HEK293T (cell line): ENCODE results near the gene OR10A3.

ENCODE experiments used
- ARNT ChIP-seq: fragments of 450-650 bp; IDR thresholded peaks from 2 replicates; pipeline ENCODE4 v1.6.1; 2017; ENCODE audit warnings: mild to moderate bottlenecking
- BHLHE40 ChIP-seq: fragments of 450-650 bp; IDR thresholded peaks from 2 replicates; pipeline ENCODE4 v1.6.1; 2016; ENCODE audit warnings: mild to moderate bottlenecking, moderate library complexity, borderline replicate concordance
- ELF4 ChIP-seq: fragments of 450-650 bp; IDR thresholded peaks from 2 replicates; pipeline ENCODE4 v1.6.1; 2017; ENCODE audit warnings: antibody characterized with exemption
- FOXK2 ChIP-seq: fragments of 450-650 bp; IDR thresholded peaks from 2 replicates; pipeline ENCODE4 v1.6.1; 2016; ENCODE audit warnings: mild to moderate bottlenecking
- NFRKB ChIP-seq: fragments of 450-650 bp; IDR thresholded peaks from 2 replicates; pipeline ENCODE4 v1.6.1; 2016; ENCODE audit warnings: mild to moderate bottlenecking, moderate library complexity
- SP1 ChIP-seq: fragments of 450-650 bp; IDR thresholded peaks from 2 replicates; pipeline ENCODE4 v1.6.1; 2017
- TARDBP ChIP-seq: fragments of 450-650 bp; IDR thresholded peaks from 2 replicates; pipeline ENCODE4 v1.6.1; 2016

- TF ChIP-seq SP1: no peak
- TF ChIP-seq ELF4: no peak
- no peak for TF ChIP-seq ARNT
- no peak for TF ChIP-seq TARDBP
- no peak for TF ChIP-seq FOXK2
- TF ChIP-seq NFRKB: no peak
- TF ChIP-seq BHLHE40: no peak
These were observed 25.6 kb upstream of the OR10A3 start for GRCh38 chr11:7967097-7967496.
